HG02571 (cell line): ENCODE measurements around the gene FTO.

Experiments used
- ATAC-seq: cut with Tn5 transposase; IDR thresholded peaks from one replicate; pipeline ENCODE4 v1.9.1; 2021; ENCODE audit warnings: mild to moderate bottlenecking, moderate library complexity; ENCODE audit not compliant: unreplicated experiment

Gene FTO

GRCh38 chr16:53989597-53989996 is 285.6 kb downstream of the FTO start:
- ATAC-seq, result no peak

GRCh38 chr16:53991754-53992378 is 287.9 kb downstream of the FTO start:
- no peak for ATAC-seq

GRCh38 chr16:53995378-53995777 is 291.4 kb downstream of the FTO start:
- ATAC-seq, result no peak

GRCh38 chr16:53996961-53997360 is 293.0 kb downstream of the FTO start:
- no peak for ATAC-seq

- ATAC-seq, result no peak
These were observed 294.3 kb downstream of the FTO start for GRCh38 chr16:53998024-53998810.

GRCh38 chr16:53998966-53999522 is 295.1 kb downstream of the FTO start:
- ATAC-seq, result no peak

- no peak for ATAC-seq
These were observed 295.9 kb downstream of the FTO start for GRCh38 chr16:53999841-54000240.

- no peak for ATAC-seq
These were observed 296.4 kb downstream of the FTO start for GRCh38 chr16:54000361-54000760.

- ATAC-seq, result no peak
These were observed 302.7 kb downstream of the FTO start for GRCh38 chr16:54006693-54007092.

GRCh38 chr16:54007504-54007903 is 303.5 kb downstream of the FTO start:
- no peak for ATAC-seq

- ATAC-seq, result no peak
These were observed 305.7 kb downstream of the FTO start for GRCh38 chr16:54009464-54010176.

- no peak for ATAC-seq
These were observed 311.2 kb downstream of the FTO start for GRCh38 chr16:54015147-54015546.

GRCh38 chr16:54022362-54022761 is 318.4 kb downstream of the FTO start:
- ATAC-seq, result no peak

- no peak for ATAC-seq
These were observed 322.5 kb downstream of the FTO start for GRCh38 chr16:54026456-54026855.

- ATAC-seq, result no peak
These were observed 323.1 kb downstream of the FTO start for GRCh38 chr16:54027062-54027461.

GRCh38 chr16:54027558-54027957 is 323.6 kb downstream of the FTO start:
- ATAC-seq, result no peak

GRCh38 chr16:54027995-54028394 is 324.0 kb downstream of the FTO start:
- no peak for ATAC-seq

- no peak for ATAC-seq
These were observed 326.5 kb downstream of the FTO start for GRCh38 chr16:54030451-54030850.

GRCh38 chr16:54031107-54031760 is 327.3 kb downstream of the FTO start:
- no peak for ATAC-seq

- ATAC-seq, result no peak
These were observed 329.8 kb downstream of the FTO start for GRCh38 chr16:54033747-54034146.

GRCh38 chr16:54034684-54035083 is 330.7 kb downstream of the FTO start:
- ATAC-seq, result no peak
